Neuronal stem cell (in vitro differentiated cells): ENCODE measurements around the gene AMFR.

ENCODE experiments used
- DNase-seq: peaks from one replicate; pipeline ENCODE4 v3.0.0-alpha.2; 2013; ENCODE audit warnings: low spot score
- H2AFZ ChIP-seq: one replicate; pipeline ENCODE4 v1.6.1; 2013; ENCODE audit warnings: mild to moderate bottlenecking, low read length, inconsistent platforms
- H2AK5ac ChIP-seq: 2 replicates; pipeline ENCODE4 v1.6.1; 2013; ENCODE audit warnings: low read depth, mild to moderate bottlenecking, inconsistent platforms, low read length, moderate library complexity, mixed read lengths
- H2BK120ac ChIP-seq: 2 replicates; pipeline ENCODE4 v1.6.1; 2013; ENCODE audit warnings: low read depth, mild to moderate bottlenecking, inconsistent platforms, low read length, moderate library complexity, mixed read lengths
- H2BK12ac ChIP-seq: one replicate; pipeline ENCODE4 v1.6.1; 2013; ENCODE audit warnings: low read length, inconsistent platforms
- H2BK15ac ChIP-seq: 2 replicates; pipeline ENCODE4 v1.6.1; 2013; ENCODE audit warnings: mild to moderate bottlenecking, low read length, inconsistent platforms, mixed read lengths
- H2BK5ac ChIP-seq: one replicate; pipeline ENCODE4 v1.6.1; 2013; ENCODE audit warnings: inconsistent platforms, mild to moderate bottlenecking, low read length, moderate library complexity
- H3K14ac ChIP-seq: one replicate; pipeline ENCODE4 v1.6.1; 2013; ENCODE audit warnings: low read length, inconsistent platforms
- H3K18ac ChIP-seq: 2 replicates; pipeline ENCODE4 v1.6.1; 2013; ENCODE audit warnings: low read length, inconsistent platforms
- H3K23ac ChIP-seq: 2 replicates; pipeline ENCODE4 v1.6.1; 2013; ENCODE audit warnings: low read depth, mild to moderate bottlenecking, mixed read lengths, low read length, inconsistent platforms; ENCODE audit not compliant: poor library complexity
- H3K27ac ChIP-seq: replicated peaks from 3 replicates; pipeline ENCODE4 v1.5.1; 2013; ENCODE audit warnings: low read length, inconsistent platforms
- H3K27me3 ChIP-seq, 3 experiments: 2 replicates each; pipeline ENCODE4 v1.6.1; 2013; ENCODE audit warnings: low read length in 3 of 3, mild to moderate bottlenecking in 2 of 3, inconsistent platforms in 1 of 3, low read depth in 1 of 3, mixed read lengths in 1 of 3, moderate library complexity in 1 of 3; ENCODE audit not compliant: control insufficient read depth in 3 of 3, insufficient read depth in 3 of 3
- H3K36me3 ChIP-seq, 2 donors: replicated peaks in 1 of 2; 2 replicates each; pipeline ENCODE4 v1.6.1; 2013; ENCODE audit warnings: low read length in 2 of 2; ENCODE audit not compliant: control insufficient read depth in 2 of 2, insufficient read depth in 2 of 2
- H3K4ac ChIP-seq: 2 replicates; pipeline ENCODE4 v1.6.1; 2013; ENCODE audit warnings: inconsistent platforms, mild to moderate bottlenecking, low read length, moderate library complexity
- H3K4me1 ChIP-seq, 2 donors: 1 replicate in 1 of 2; 2 replicates in 1 of 2; pipeline ENCODE4 v1.6.1; 2013; ENCODE audit warnings: low read length in 2 of 2, low read depth in 1 of 2; ENCODE audit not compliant: control insufficient read depth in 2 of 2, insufficient read depth in 1 of 2
- H3K4me2 ChIP-seq: one replicate; pipeline ENCODE4 v1.6.1; 2013; ENCODE audit warnings: mild to moderate bottlenecking, low read length, inconsistent platforms; ENCODE audit not compliant: insufficient read depth, poor library complexity, severe bottlenecking
- H3K4me3 ChIP-seq, 2 donors: 2 replicates each; pipeline ENCODE4 v1.5.1; 2013; ENCODE audit warnings: low read length in 2 of 2, mild to moderate bottlenecking in 2 of 2, inconsistent platforms in 1 of 2, moderate library complexity in 1 of 2
- H3K79me1 ChIP-seq: one replicate; pipeline ENCODE4 v1.6.1; 2013; ENCODE audit warnings: low read depth, mild to moderate bottlenecking, inconsistent platforms, low read length, moderate library complexity
- H3K9ac ChIP-seq: one replicate; pipeline ENCODE4 v1.6.1; 2013; ENCODE audit warnings: mild to moderate bottlenecking, low read depth, low read length, inconsistent platforms; ENCODE audit not compliant: poor library complexity
- H3K9me3 ChIP-seq, 2 donors: replicated peaks in 1 of 2; 2 replicates each; pipeline versions ENCODE3 to v1.6.1; 2013; ENCODE audit warnings: low read length in 2 of 2, mild to moderate bottlenecking in 2 of 2, inconsistent platforms in 1 of 2, low read depth in 1 of 2, mixed read lengths in 1 of 2, moderate library complexity in 1 of 2; ENCODE audit not compliant: control insufficient read depth in 2 of 2, insufficient read depth in 1 of 2
- H4K8ac ChIP-seq: one replicate; pipeline ENCODE4 v1.6.1; 2013; ENCODE audit warnings: low read depth, mild to moderate bottlenecking, inconsistent platforms, low read length, moderate library complexity
- H4K91ac ChIP-seq: one replicate; pipeline ENCODE4 v1.6.1; 2013; ENCODE audit warnings: low read length, low read depth, mild to moderate bottlenecking, inconsistent platforms; ENCODE audit not compliant: poor library complexity
- WGBS, 2 donors: extraction: QIAGEN DNeasy Blood & Tissue Kit; methylation state at CpG; one replicate each; pipeline ENCODE4 v1.1.7; 2013; ENCODE audit warnings: missing lambda C conversion rate in 2 of 2, mixed read lengths in 1 of 2; ENCODE audit not compliant: insufficient read length in 2 of 2, insufficient replicate concordance in 1 of 2; ENCODE audit errors: extremely low coverage in 2 of 2; 5-methylcytosine and 5-hydroxymethylcytosine counted together

AMFR gene

GRCh38 chr16:56468800-56469199, 43.5 kb upstream of the AMFR start:
- Histone ChIP-seq H3K9ac (no peak overlapping the region), H3K4me2 (no peak overlapping the region), H2BK12ac (no peak overlapping the region), H3K9me3 (no peaks in the 10 kb centered on the region), H2AFZ (no peak overlapping the region), H3K4me1 (no peaks in the 10 kb centered on the region), H3K27me3 (no peaks in the 10 kb centered on the region), H3K79me1 (no peaks in the 10 kb centered on the region), H4K8ac (no peak overlapping the region), H3K27ac (no peak overlapping the region), H3K23ac (no peak overlapping the region), H3K14ac (no peak overlapping the region), H3K18ac (no peak overlapping the region), H2BK120ac (no peak overlapping the region), H2AK5ac (no peak overlapping the region), H2BK15ac (no peak overlapping the region), H2BK5ac (no peak overlapping the region), H3K4me3 (no peak overlapping the region), H3K36me3 (peaks cover 26 to 95% of the 10 kb centered on the region in 2 donors), H4K91ac (no peak overlapping the region), H3K4ac (no peak overlapping the region)
- no peak for DNase-seq

DNA sequence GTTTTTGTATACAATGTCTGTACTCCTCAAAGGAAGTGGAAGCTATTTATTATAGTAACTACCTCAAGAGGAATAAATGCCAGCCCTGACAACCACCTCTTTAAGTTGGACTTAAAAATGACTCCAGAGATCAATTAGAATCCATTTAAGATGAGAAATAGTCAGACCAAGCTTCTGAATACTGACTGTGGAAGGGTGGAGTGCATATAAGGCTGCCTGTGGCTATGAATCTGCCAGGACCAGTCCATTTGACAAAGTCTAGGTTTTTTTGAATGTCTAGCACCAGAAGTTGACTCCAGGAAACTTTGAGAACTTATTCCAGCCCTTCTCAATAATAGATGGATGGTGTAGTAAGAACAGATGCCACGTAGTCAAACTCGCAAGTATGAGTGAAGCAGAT, 41.0 kb upstream of the AMFR start:
- no CpG with 5 or more reads among the region's 2 CpGs for WGBS, 2 donors
- H3K23ac ChIP-seq: no peak overlapping the region
- H3K36me3 ChIP-seq: peaks cover 21 to 95% of the 10 kb centered on the region in 2 donors
- H2AK5ac ChIP-seq: no peak overlapping the region
- H2AFZ ChIP-seq: no peak overlapping the region
- DNase-seq: no peak
- H2BK12ac ChIP-seq: no peak overlapping the region
- no peaks in the 10 kb centered on the region for H3K79me1 ChIP-seq
- no peak overlapping the region for H2BK5ac ChIP-seq
- no peak overlapping the region for H3K4me3 ChIP-seq
- H3K4me1 ChIP-seq: no peaks in the 10 kb centered on the region
- no peak overlapping the region for H2BK15ac ChIP-seq
- H3K9me3 ChIP-seq: no peaks in the 10 kb centered on the region
- no peak overlapping the region for H4K8ac ChIP-seq
- no peak overlapping the region for H2BK120ac ChIP-seq
- H3K4me2 ChIP-seq: no peak overlapping the region
- no peak overlapping the region for H3K14ac ChIP-seq
- H3K4ac ChIP-seq: no peak overlapping the region
- H3K18ac ChIP-seq: no peak overlapping the region
- no peaks in the 10 kb centered on the region for H3K27me3 ChIP-seq
- no peak overlapping the region for H3K9ac ChIP-seq
- no peak overlapping the region for H3K27ac ChIP-seq
- H4K91ac ChIP-seq: no peak overlapping the region

GRCh38 chr16:56463153-56463552, 37.8 kb upstream of the AMFR start:
- Histone ChIP-seq H3K4ac (no peak overlapping the region), H3K23ac (no peak overlapping the region), H2BK12ac (no peak overlapping the region), H2AK5ac (no peak overlapping the region), H2BK120ac (no peak overlapping the region), H3K9ac (no peak overlapping the region), H2AFZ (no peak overlapping the region), H3K9me3 (no peaks in the 10 kb centered on the region), H3K4me3 (no peak overlapping the region), H3K27me3 (no peaks in the 10 kb centered on the region), H2BK5ac (no peak overlapping the region), H3K36me3 (peaks cover 16 to 93% of the 10 kb centered on the region in 2 donors), H3K14ac (no peak overlapping the region), H4K8ac (no peak overlapping the region), H4K91ac (no peak overlapping the region), H3K27ac (no peak overlapping the region), H2BK15ac (no peak overlapping the region), H3K4me2 (no peak overlapping the region), H3K18ac (no peak overlapping the region), H3K4me1 (no peaks in the 10 kb centered on the region), H3K79me1 (no peaks in the 10 kb centered on the region)
- DNase-seq: no peak
- WGBS, 2 donors: no CpG with 5 or more reads among the region's 6 CpGs

DNA sequence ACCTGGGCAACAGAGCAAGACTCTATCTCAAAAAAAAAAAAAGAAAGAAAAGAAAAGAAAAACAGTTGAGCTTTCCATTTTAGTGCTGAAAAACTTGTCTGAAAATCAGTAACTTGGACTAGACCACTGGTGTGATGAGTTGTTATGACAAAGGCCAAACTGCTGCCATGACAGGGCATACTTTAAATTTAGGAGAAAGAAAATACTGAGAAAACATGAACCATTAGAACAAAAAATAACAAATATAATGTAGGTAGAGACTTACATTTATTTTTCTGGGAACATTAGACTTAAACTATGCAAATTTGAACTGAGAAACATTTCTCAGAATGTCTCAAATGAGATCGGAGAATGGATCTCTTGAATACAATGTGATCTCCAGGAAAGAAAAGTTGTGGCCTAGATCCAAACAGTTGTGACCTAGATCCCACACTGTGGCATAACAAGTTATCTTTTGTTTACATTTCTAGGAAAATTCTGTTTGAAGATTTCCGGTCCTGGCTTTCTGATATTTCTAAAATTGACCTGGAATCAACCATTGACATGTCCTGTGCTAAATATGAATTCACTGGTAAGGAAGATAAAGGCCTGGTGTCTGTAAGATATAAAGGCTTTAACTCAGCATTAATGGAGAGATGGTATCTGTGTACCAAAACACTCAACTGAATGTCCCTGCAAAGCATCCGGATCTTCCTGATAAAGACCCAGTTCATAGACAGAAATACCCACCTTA, 36.9 kb upstream of the AMFR start:
- no peak overlapping the region for H3K4ac ChIP-seq
- no peak overlapping the region for H2BK15ac ChIP-seq
- H3K18ac ChIP-seq: no peak overlapping the region
- no peak overlapping the region for H4K8ac ChIP-seq
- H3K9me3 ChIP-seq: no peaks in the 10 kb centered on the region
- peaks cover 0 to 2% of the 10 kb centered on the region in 2 donors for H3K4me1 ChIP-seq
- no peaks in the 10 kb centered on the region for H3K27me3 ChIP-seq
- H3K4me2 ChIP-seq: no peak overlapping the region
- no peak overlapping the region for H3K27ac ChIP-seq
- H3K23ac ChIP-seq: no peak overlapping the region
- H3K36me3 ChIP-seq: peaks cover 19 to 92% of the 10 kb centered on the region in 2 donors
- no peak overlapping the region for H2BK5ac ChIP-seq
- no CpG with 5 or more reads among the region's 3 CpGs for WGBS, 2 donors
- H3K4me3 ChIP-seq: no peak overlapping the region
- H2BK12ac ChIP-seq: no peak overlapping the region
- H3K14ac ChIP-seq: no peak overlapping the region
- no peak overlapping the region for H2AFZ ChIP-seq
- no peak overlapping the region for H2AK5ac ChIP-seq
- DNase-seq: no peak
- H4K91ac ChIP-seq: no peak overlapping the region
- no peaks in the 10 kb centered on the region for H3K79me1 ChIP-seq
- H2BK120ac ChIP-seq: no peak overlapping the region
- no peak overlapping the region for H3K9ac ChIP-seq
